GM21390 (cell line): Measurements from ENCODE around the gene L3MBTL3.
"Not testable (repeated sequence)": the region's sequence is repeated elsewhere in the genome, so short reads cannot be mapped to it uniquely, and the experiment has no call there.

Source experiments
- ATAC-seq: cut with Tn5 transposase; IDR thresholded peaks from one replicate; pipeline ENCODE4 v1.9.1; 2021; ENCODE audit not compliant: unreplicated experiment

Gene L3MBTL3

DNA sequence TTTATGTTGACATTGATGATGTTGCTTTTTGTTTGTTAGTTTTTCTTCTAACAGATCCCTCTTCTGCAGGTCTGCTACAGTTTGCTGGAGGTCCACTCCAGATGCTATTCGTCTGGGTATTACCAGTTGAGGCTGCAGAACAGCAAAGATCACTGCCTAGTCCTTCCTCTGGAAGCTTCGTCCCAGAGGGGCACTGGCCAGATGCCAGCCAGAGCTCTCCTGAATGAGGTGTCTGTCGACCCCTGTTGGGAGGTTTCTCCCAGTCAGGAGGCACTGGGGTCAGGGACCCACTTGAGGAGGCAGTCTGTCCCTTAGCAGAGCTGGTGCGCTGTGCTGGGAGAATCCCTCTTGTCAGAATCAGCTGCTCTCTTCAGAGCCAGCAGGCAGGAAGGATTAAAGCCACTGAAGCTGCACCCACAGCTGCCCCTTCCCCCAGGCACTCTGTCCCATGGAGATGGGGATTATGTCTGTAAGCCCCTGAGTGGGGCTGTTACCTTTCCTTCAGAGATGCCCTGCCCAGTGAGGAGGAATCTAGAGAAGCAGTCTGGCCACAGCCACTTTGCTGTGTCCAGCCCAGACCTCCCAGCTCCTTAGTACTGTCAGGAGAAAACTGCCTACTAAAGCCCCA lies 155.1 kb downstream of the L3MBTL3 start:
- ATAC-seq = not testable (repeated sequence)

DNA sequence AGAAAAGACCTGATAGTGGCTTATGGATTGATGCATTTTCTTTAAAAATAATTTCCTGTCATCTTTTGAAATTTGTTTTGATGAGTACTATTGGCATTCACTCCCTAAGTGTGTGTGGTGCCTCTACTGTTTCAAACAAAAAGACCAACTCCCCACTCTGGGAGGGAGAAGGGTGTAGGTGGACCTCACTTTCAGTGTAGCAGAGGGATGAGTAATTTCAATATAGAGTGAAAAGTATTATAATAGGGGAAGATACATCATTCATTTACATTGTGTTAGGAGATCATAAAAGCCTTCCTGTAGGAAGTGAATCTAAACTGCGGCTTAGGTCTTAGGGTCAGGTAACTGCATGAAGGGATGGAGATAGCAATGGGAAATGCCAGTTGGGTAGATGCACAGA lies 158.0 kb downstream of the L3MBTL3 start:
- ATAC-seq = no peak

DNA sequence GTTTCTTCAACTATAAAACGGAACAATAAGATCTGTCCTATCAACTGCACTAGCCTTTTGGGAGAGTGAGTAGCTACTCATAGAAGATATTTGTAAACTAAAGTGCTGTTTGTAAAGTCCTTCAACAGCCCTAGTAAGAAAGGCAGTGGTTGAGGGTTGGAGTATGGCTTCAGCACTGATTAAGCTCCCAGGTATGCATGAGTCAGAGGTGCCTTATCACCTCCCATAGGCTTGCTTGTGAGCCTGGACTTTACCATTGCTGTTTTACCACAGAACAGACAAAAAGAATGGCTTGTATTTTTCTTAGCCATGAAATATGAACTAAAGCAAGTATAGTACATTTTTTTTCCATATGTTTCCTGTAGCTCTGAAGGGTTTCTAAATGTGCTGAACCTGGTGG lies 160.3 kb downstream of the L3MBTL3 start:
- no peak for ATAC-seq

DNA sequence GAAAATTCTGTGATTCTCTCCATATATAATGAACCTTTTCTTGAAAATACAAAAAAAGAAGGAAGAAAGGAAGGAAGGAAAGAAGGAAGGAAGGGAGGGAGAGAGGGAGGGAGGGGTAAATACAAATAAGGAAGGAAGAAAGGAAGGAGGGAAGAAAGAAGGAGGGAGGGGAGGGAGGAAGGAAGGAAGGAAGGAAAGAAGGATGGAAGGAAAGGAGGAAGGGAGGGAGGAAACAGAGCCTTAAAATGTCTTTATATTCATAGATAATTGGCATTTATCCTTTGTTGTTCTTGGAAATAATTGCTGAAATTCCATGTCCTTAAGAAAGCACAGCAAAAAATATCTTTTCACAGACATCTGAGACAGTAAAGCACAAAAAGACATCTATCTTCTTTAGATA lies 164.1 kb downstream of the L3MBTL3 start:
- ATAC-seq = no peak

DNA sequence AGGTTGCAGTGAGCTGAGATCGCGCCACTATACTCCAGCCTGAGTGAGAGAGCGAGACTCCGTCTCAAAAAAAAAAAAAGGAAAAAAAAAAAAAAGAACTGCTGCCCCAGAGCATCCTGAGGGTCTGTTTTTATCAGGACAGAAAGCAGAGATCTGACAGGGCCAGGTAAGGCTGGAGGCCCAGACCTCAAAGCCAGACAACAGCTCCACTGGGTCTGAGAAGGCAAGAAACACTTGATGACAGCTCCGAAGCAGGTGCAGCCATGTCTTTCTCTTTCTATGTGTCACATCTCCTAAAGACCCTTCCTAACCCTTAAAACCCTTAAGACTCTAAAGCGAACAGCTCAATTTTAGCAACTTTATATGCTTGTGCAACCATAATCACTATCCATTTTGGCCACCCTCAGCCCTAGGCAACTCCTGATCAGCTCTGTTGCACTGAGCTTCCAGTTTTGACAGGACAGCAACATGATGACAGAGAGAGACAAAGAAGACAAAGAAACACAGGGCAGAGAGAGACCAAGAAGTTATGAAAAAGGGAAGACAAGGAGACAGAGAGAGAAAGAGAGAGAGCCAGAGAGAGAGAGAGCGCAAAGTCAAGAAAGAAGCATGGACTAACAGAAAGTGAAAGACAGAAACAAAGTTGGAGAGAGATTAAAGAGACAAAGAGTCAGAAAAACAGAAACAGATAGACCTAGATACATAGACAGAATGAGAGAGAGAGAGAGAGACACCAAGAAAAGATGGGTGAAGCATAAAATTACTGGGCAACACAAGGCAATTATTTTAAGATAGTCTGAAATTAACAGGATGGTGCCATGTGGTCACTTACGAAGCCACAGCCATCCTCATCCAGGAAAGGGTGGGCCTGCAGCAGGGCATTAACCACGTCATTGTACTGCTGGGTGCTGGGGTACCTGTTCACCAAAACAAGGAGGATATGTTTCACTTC lies 165.2 kb downstream of the L3MBTL3 start:
- ATAC-seq = no peak

DNA sequence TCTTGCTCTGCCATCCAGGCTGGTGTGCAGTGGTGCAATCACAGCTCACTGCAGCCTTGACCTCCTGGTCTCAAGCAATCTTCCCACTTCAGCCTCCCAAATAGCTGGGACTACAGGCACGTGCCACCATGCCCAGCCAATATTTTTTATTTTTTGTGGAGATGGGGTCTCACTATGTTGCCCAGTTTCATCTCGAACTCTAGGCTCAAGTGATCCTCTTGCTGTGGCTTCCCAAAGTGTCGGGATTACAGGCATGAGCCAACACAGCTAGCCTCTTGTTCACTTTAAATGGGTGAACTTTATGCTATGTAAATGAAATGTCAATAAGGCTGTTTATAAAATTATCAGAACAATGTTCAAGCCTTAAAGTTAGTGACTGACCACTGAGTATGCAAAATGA lies 167.3 kb downstream of the L3MBTL3 start:
- ATAC-seq = no peak

DNA sequence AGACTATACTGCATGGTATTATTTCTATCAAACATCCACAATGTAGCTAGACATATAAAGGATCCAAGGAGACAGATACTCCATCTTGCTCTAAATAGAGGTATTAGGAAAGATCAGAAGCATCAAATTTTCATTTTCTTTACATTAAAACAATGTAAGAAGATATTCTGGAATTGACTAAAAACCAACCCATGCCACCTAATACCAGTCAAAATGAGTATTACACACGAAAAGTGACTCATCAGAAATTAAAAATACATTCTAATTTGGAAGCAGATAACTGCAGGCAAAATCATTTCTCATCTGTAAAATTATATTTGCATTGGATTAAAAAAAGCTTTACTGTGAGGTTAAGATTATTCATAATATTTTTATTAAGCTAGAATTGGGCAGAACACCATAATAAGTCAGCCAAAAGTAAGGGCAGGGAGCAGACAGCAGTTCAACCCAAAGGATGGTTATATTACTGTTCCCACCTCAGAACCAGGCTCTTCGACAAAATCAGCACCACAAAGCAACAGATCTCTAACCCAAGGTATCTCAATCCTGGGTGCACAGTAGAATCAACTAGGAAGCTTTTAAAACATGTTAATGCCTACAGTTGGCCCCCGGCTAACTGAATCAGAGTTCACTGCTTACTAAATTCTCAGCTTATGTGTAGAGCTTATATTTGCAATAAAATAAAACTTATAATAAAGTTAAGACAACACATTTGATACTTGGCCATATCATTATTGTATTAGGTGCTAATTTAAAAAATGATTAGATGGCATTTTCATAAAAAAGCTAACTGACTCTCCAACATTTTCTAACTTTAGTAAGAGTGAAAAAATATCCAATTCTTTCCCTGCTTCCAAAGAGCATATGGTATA lies 169.2 kb downstream of the L3MBTL3 start:
- no peak for ATAC-seq

DNA sequence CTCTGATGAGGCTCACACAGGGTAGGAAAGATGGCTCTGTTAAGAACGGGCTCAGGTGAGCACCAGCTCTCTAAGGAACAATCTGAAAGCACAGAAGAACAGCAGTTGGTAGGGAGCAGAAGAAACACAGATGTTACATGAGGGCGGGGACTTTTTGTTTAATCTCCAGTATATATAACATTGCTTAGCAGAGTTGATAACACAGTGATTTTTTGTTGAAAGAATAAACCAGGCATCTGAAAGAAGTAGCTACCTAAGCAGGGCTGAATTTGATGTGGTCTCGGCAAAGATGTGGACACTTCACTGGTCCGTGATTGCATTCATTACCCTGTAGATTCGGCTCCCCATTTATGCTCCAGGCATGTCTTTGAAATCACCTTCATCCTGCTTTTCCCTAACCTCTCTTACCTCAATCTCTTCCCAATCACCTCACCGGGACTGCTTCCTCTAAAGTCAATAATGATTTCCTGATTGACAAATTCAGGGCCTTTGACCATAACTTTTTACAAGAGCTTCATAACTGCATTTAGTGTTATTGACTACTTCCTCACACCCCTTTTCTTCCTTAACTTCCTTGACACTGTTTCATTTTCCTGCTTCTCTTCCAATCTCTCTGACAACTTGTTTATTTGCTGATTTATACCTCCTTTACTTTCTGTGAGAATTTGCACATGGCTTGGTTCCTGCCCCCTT lies 170.0 kb downstream of the L3MBTL3 start:
- no peak for ATAC-seq

DNA sequence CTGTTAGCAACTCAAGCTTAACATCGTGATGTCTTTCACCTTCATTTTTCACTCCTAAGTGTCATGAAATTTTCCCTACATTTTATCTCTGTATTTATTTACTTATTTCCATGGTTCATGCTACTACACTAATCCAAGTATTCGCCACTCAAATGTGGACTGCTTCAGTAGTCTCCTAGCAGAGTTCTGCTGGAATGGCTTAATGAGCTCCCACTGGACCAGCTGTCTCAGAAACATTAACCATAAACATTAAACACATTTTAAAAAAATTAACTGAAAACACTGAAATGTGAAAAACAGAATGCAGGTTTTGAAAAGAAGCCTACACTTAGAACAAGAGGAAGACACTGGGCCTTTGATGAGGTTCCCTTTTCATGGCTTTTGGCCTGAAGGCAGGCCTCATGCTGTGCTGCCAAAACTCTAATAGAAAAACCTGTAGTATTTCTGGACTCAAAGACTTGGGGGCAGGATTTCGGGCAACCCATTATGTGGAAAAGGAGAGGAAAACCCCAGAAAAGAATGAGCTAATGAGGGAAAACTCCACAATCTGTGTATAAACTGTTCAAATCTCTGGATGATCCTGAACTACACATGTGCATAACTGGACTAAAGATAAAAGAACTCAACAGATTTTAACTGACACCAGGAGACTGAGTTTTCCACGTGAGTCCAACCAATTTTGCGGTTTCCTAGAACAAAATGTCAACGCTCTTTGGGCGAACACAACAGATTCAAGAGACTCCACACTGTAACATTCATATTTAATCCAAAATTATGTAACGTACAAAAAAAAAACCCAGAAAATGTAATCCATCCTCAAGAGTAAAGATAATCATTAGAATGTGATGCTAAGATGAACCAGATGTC lies 171.4 kb downstream of the L3MBTL3 start:
- no peak for ATAC-seq
